NCI-H146 treated with DMSO at 0.1 percent for 48 hours (cell line): ENCODE measurements around the gene NKAIN4.
"Not testable (repeated sequence)": the region's sequence is repeated elsewhere in the genome, so short reads cannot be mapped to it uniquely, and the experiment has no call there.

ENCODE experiments used
- DNase-seq: peaks from one replicate; lab custom pipeline; 2025; ENCODE audit not compliant: unreplicated experiment; lab: John Stamatoyannopoulos, UW

The NKAIN4 gene

GRCh38 chr20:63238514-63239125 lies 15.6 kb downstream of the NKAIN4 start:
- no peak for DNase-seq

- DNase-seq, result no peak
These were observed 16.2 kb downstream of the NKAIN4 start for GRCh38 chr20:63238031-63238430.

GRCh38 chr20:63236116-63236837 lies 18.0 kb downstream of the NKAIN4 start:
- no peak for DNase-seq

- DNase-seq, result no peak
These were observed 18.8 kb downstream of the NKAIN4 start, which contains the start of gene BIRC7 for GRCh38 chr20:63235399-63235983. TSS of gene BIRC7 (plus strand) at chr20:63235905. CDS start at chr20:63236097, 192 bp downstream.

- peak; percentile 19 for DNase-seq
These were observed 19.4 kb downstream of the NKAIN4 start for GRCh38 chr20:63234693-63235398.

- no peak for DNase-seq
These were observed 20.3 kb downstream of the NKAIN4 start for GRCh38 chr20:63233924-63234323.

GRCh38 chr20:63233061-63233344 lies 21.3 kb downstream of the NKAIN4 start:
- DNase-seq, result no peak

GRCh38 chr20:63232235-63233060 lies 21.8 kb downstream of the NKAIN4 start:
- no peak for DNase-seq

GRCh38 chr20:63230800-63231268 lies 23.4 kb downstream of the NKAIN4 start:
- DNase-seq, result peak; percentile 36

GRCh38 chr20:63228806-63229205 lies 25.5 kb downstream of the NKAIN4 start:
- no peak for DNase-seq

GRCh38 chr20:63227260-63227659 lies 27.0 kb downstream of the NKAIN4 start:
- DNase-seq, result no peak

- no peak for DNase-seq
These were observed 28.0 kb downstream of the NKAIN4 start for GRCh38 chr20:63226042-63226943.

GRCh38 chr20:63225082-63225454 lies 29.2 kb downstream of the NKAIN4 start:
- DNase-seq, result no peak

- peak; percentile 33 for DNase-seq
These were observed 29.7 kb downstream of the NKAIN4 start for GRCh38 chr20:63224412-63225081.

GRCh38 chr20:63223826-63224207 lies 30.4 kb downstream of the NKAIN4 start:
- no peak for DNase-seq

- DNase-seq, result no peak
These were observed 31.0 kb downstream of the NKAIN4 start for GRCh38 chr20:63223121-63223825.

- DNase-seq, result peak; percentile 31
These were observed 31.7 kb downstream of the NKAIN4 start for GRCh38 chr20:63222541-63222940.

GRCh38 chr20:63221400-63222053 lies 32.7 kb downstream of the NKAIN4 start:
- not testable (repeated sequence) for DNase-seq
